ENCODE data around the gene CDYL2. TPM values are rescaled to one million over a fixed set of nuclear protein-coding genes. Genes with fewer than 3 reads are reported as not detected.

Gene CDYL2
- total and polyA plus RNA-seq, 2 donors (not counting 3 experiments of a cell fraction or from before 2014, with no cell fraction given), result 7.1 to 71.3 TPM

- dilution Hi-C loops (cut with MboI; ENCODE audit: extremely low pct_ligation_motif_present, low sequenced_read_pairs), result no loop called here
- DNase-seq (ENCODE audit: low read depth, low spot score), result no peak
- Histone ChIP-seq H3K27ac (ENCODE audit: insufficient read depth, low read depth, low read length) (no peak overlapping the region), H3K4me2 (ENCODE audit: insufficient read depth, low read length) (no peak overlapping the region), H3K79me2 (ENCODE audit: control insufficient read depth, insufficient read depth, low read length) (peaks cover 73% of the 10 kb centered on the region), H3K4me3 (replicated peaks in 1 of 3; ENCODE audit: insufficient read depth in 1 of 3, low read depth in 1 of 3, low read length in 3 of 3) (no peak overlapping the region), H4K20me1 (replicated peaks; ENCODE audit: control insufficient read depth, extremely low read depth, insufficient read depth, low read length) (peaks cover 9% of the 10 kb centered on the region), H3K27me3 (ENCODE audit: control insufficient read depth in 2 of 2, insufficient read depth in 2 of 2, low read length in 2 of 2) (no peaks in the 10 kb centered on the region), H3K4me1 (ENCODE audit: control insufficient read depth, extremely low read depth, insufficient read depth, low read length) (no peaks in the 10 kb centered on the region), H3K9ac (replicated peaks; ENCODE audit: extremely low read depth, insufficient read depth, low read length) (no peak overlapping the region), H3K36me3 (ENCODE audit: control insufficient read depth in 2 of 2, extremely low read depth in 1 of 2, insufficient read depth in 2 of 2, low read length in 2 of 2) (no peaks in the 10 kb centered on the region), H3K9me3 (replicated peaks; ENCODE audit: control insufficient read depth, insufficient read depth, low read length) (no peaks in the 10 kb centered on the region), H3K9me1 (replicated peaks; ENCODE audit: control insufficient read depth, extremely low read depth, insufficient read depth, low read length) (no peaks in the 10 kb centered on the region), H2AFZ (ENCODE audit: low read depth, low read length) (no peak overlapping the region)
- FAIRE-seq, result no peak
- intact Hi-C loops (cut with micrococcal nuclease), result no loop called here
- BruUV-seq (replicated peaks), result no TSS peak
- TF ChIP-seq JUN (IDR thresholded peaks at IDR 0.05; ENCODE audit: borderline replicate concordance, insufficient read depth, insufficient read length, low read depth), result no peak
- TF ChIP-seq POLR2AphosphoS5 (IDR thresholded peaks at IDR 0.05; ENCODE audit: insufficient read depth, low read depth, low read length), result no peak
- TF ChIP-seq POLR2A (IDR thresholded peaks at IDR 0.05; ENCODE audit: low read depth, low read length), result no peak
- TF ChIP-seq EZH2 (IDR thresholded peaks at IDR 0.05; ENCODE audit: borderline replicate concordance, low read depth, low read length, severe bottlenecking), result no peak
- TF ChIP-seq MAX (IDR thresholded peaks at IDR 0.05; ENCODE audit: insufficient read depth, insufficient read length), result no peak
- no peak for TF ChIP-seq FOS (IDR thresholded peaks at IDR 0.05; ENCODE audit: borderline replicate concordance, insufficient read depth, low read length)
- TF ChIP-seq MYC (IDR thresholded peaks at IDR 0.05; ENCODE audit: low read depth, low read length), result no peak
- TF ChIP-seq CTCF (IDR thresholded peaks at IDR 0.05; ENCODE audit: extremely low read depth in 1 of 2, insufficient read depth in 1 of 2, low read depth in 1 of 2, low read length in 2 of 2), result no peak
- TF ChIP-seq GATA2 (IDR thresholded peaks at IDR 0.05; ENCODE audit: insufficient read depth, insufficient read length, low read depth, low read length), result no peak
- ChIA-PET CTCF (no interaction called here), POLR2A (no interaction called here)
Observed at GRCh38 chr16:80639636-80640035, 164.8 kb downstream of the CDYL2 start.
